Osteocyte (in vitro differentiated cells): Measurements from ENCODE around the gene RABGAP1L. TPM values are rescaled to one million over a fixed set of nuclear protein-coding genes. Genes with fewer than 3 reads are reported as not detected.

Experiments used
- DNase-seq: peaks from one replicate; pipeline ENCODE4 v3.0.0; 2021; ENCODE audit warnings: mixed read lengths; ENCODE audit not compliant: unreplicated experiment; ENCODE audit errors: extremely low spot score
- H3K27ac Mint-ChIP-seq: one replicate; pipeline ENCODE4 v1.8.0; 2021; ENCODE audit warnings: mild to moderate bottlenecking, mixed read lengths; ENCODE audit not compliant: unreplicated experiment
- H3K27me3 Mint-ChIP-seq: one replicate; pipeline ENCODE4 v1.8.0; 2021; ENCODE audit warnings: mixed read lengths; ENCODE audit not compliant: unreplicated experiment
- H3K36me3 Mint-ChIP-seq: one replicate; pipeline ENCODE4 v1.8.0; 2021; ENCODE audit warnings: mixed read lengths; ENCODE audit not compliant: unreplicated experiment
- H3K4me1 Mint-ChIP-seq: one replicate; pipeline ENCODE4 v1.8.0; 2021; ENCODE audit warnings: mixed read lengths; ENCODE audit not compliant: unreplicated experiment
- H3K4me3 Mint-ChIP-seq: one replicate; pipeline ENCODE4 v1.8.0; 2021; ENCODE audit warnings: mild to moderate bottlenecking, moderate library complexity, mixed read lengths; ENCODE audit not compliant: unreplicated experiment
- H3K9me3 Mint-ChIP-seq: one replicate; pipeline ENCODE4 v1.8.0; 2021; ENCODE audit warnings: mixed read lengths; ENCODE audit not compliant: unreplicated experiment
- CTCF ChIP-seq: fragments of 200-600 bp; sonication (generic); IDR thresholded peaks from 2 replicates; pipeline ENCODE4 v1.5.0; 2021; ENCODE audit warnings: antibody characterized with exemption, mild to moderate bottlenecking, moderate library complexity
- total RNA-seq: library from RNA; stranded (reverse); gene quantifications from 2 replicates; pipeline ENCODE4 v1.2.1, GENCODE V29; 2021

Gene RABGAP1L
- total RNA-seq, 1 donor from 2014 or later = 29.3 TPM

GRCh38 chr1:174956976-174957375 is 797.7 kb downstream of the RABGAP1L start:
- H3K27ac Mint-ChIP-seq = no peak overlapping the region
- no peak for TF ChIP-seq CTCF
- H3K27me3 Mint-ChIP-seq = no peaks in the 10 kb centered on the region
- DNase-seq = no peak
- H3K9me3 Mint-ChIP-seq = no peaks in the 10 kb centered on the region
- peaks cover 2% of the 10 kb centered on the region for H3K36me3 Mint-ChIP-seq
- no peak overlapping the region for H3K4me3 Mint-ChIP-seq
- H3K4me1 Mint-ChIP-seq = peaks cover 21% of the 10 kb centered on the region

GRCh38 chr1:174957829-174958228 is 798.5 kb downstream of the RABGAP1L start:
- H3K36me3 Mint-ChIP-seq = peaks cover 2% of the 10 kb centered on the region
- no peak overlapping the region for H3K4me3 Mint-ChIP-seq
- DNase-seq = no peak
- no peak overlapping the region for H3K27ac Mint-ChIP-seq
- peaks cover 21% of the 10 kb centered on the region for H3K4me1 Mint-ChIP-seq
- no peaks in the 10 kb centered on the region for H3K27me3 Mint-ChIP-seq
- no peaks in the 10 kb centered on the region for H3K9me3 Mint-ChIP-seq
- TF ChIP-seq CTCF = no peak

GRCh38 chr1:174958396-174958795 is 799.1 kb downstream of the RABGAP1L start:
- H3K27me3 Mint-ChIP-seq = no peaks in the 10 kb centered on the region
- no peak overlapping the region for H3K27ac Mint-ChIP-seq
- H3K9me3 Mint-ChIP-seq = no peaks in the 10 kb centered on the region
- H3K36me3 Mint-ChIP-seq = peaks cover 2% of the 10 kb centered on the region
- H3K4me3 Mint-ChIP-seq = no peak overlapping the region
- peaks cover 22% of the 10 kb centered on the region for H3K4me1 Mint-ChIP-seq
- no peak for DNase-seq
- no peak for TF ChIP-seq CTCF

GRCh38 chr1:174960362-174960761 is 801.0 kb downstream of the RABGAP1L start:
- Mint-ChIP-seq H3K36me3 (peaks cover 2% of the 10 kb centered on the region), H3K4me3 (no peak overlapping the region), H3K27ac (no peak overlapping the region), H3K9me3 (no peaks in the 10 kb centered on the region), H3K27me3 (no peaks in the 10 kb centered on the region), H3K4me1 (peaks cover 23% of the 10 kb centered on the region)
- TF ChIP-seq CTCF = no peak
- DNase-seq = no peak

- Mint-ChIP-seq H3K4me1 (peaks cover 40% of the 10 kb centered on the region), H3K27me3 (no peaks in the 10 kb centered on the region), H3K36me3 (peaks cover 2% of the 10 kb centered on the region), H3K4me3 (no peak overlapping the region), H3K9me3 (no peaks in the 10 kb centered on the region), H3K27ac (peak overlapping the region; percentile 49)
- TF ChIP-seq CTCF = no peak
- DNase-seq = no peak
Measured at GRCh38 chr1:174963529-174964125, 804.3 kb downstream of the RABGAP1L start.
